HG03575 (cell line): ENCODE measurements around the gene ADGRG7.
"Not testable (repeated sequence)": the region's sequence is repeated elsewhere in the genome, so short reads cannot be mapped to it uniquely, and the experiment has no call there.

Source experiments
- ATAC-seq: cut with Tn5 transposase; IDR thresholded peaks from one replicate; pipeline ENCODE4 v1.9.1; 2021; ENCODE audit not compliant: unreplicated experiment, insufficient number of reproducible peaks, low FRiP score; ENCODE audit errors: extremely low read depth

Gene ADGRG7

DNA sequence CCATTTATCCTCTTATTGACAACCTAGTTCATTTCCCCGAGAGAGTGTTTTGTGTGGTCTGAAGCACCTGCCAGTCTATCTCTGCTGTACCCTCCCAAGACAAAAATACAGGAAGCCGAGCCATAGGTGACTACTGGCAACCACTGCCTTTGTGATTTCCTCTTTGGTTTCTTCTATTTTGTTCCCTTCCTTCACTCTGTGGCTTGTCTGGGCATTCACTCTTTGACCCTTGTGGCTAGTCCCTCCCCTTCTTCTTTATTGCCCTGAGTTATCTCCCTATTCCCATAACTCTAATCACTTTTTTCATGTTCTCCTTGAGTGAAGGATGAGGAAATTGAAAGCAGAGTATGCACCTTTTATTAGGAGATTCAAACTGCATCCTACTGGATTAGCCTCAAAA is at the start of gene ADGRG7:
Gene ADGRG7, plus strand, starts transcription at position 297 of the 400 bp plus-strand sequence. CDS start 256 bp downstream, outside the sequence.
- ATAC-seq: no peak

- no peak for ATAC-seq
Observed at GRCh38 chr3:100560426-100560825, 49.0 kb upstream of the ADGRG7 start.

GRCh38 chr3:100561459-100562158 is 47.8 kb upstream of the ADGRG7 start:
- ATAC-seq: no peak

DNA sequence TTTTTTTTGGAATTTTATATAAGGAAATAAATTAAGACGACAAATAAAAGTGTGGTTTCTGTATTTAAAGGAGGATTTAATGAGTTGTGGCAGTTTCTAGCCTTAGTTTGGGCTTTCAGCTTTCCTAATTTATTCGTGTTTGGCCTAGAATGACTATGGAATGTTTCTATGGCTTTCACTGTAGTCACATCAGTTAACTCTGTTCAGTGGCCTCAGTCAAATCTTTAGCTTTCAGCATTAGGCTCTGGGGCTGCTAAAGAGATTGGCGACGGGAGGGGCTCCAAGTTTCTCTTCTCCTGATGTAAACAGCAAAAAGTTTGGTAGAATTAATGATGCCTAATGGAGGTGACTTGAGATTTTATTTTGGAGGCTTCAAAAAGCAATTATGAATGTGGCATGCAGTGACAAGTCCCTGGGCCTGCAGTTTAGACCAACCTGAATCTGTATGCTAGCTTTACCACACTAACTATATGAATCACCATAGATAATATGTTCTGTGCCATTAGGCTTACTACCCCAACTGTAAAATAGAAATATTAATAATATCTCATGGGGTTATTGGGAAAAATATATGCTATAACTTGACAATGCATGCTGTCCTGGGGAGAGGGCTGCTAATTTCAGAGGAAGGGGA is 47.1 kb upstream of the ADGRG7 start:
- ATAC-seq: no peak

GRCh38 chr3:100563228-100563627 is 46.2 kb upstream of the ADGRG7 start:
- ATAC-seq: no peak

DNA sequence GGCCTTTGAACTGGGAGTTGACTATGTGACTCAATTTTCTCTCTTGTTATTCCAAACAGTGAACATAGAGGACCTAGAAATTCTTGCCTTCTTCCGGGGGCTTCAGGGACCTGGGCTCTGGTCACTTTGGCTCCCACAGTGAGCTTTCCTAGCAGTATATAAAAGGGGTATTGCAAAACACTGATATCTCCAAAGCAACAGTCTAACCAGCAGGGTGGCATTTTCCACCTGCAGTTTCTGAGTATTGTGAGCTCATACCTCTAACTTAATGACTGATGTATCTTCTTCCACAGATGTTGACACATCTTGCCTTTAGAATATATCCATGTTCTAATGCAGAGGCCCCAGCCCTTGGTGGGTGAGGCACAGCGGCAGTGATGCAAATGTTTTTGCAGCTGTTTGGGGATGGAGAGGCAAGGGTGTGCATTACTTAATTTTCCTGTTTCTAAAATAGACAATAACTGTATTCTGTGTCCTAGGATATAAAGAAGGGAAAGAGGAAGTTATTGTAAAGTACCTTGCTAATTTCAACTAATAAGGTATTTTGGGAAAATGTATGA is 45.7 kb upstream of the ADGRG7 start:
- ATAC-seq: no peak

GRCh38 chr3:100570811-100571210 is 38.6 kb upstream of the ADGRG7 start:
- ATAC-seq: no peak

GRCh38 chr3:100574536-100574935 is 34.9 kb upstream of the ADGRG7 start:
- ATAC-seq: no peak

DNA sequence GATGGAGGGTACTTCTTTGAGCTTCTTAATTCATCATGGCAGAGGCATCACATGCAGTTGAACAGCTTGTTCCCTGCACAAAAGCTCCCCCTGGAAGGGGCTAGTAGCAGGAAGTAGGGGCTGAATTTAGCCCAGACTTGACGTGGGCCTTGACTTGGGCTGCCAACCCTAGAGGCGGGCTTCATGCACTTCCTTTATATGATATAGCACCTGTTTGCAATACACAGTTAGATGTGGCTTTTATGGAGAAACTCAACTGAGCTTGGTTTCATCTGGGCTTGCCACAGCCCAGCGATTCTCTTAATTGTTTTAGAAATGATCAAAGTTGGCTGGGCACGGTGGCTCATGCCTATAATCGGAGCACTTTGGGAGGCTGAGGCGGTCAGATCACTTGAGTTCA is 33.7 kb upstream of the ADGRG7 start:
- ATAC-seq: no peak

GRCh38 chr3:100577382-100578008 is 31.9 kb upstream of the ADGRG7 start:
- no peak for ATAC-seq

- ATAC-seq: no peak
Observed at GRCh38 chr3:100578646-100579045, 30.8 kb upstream of the ADGRG7 start.

- no peak for ATAC-seq
Observed at GRCh38 chr3:100580147-100580546, 29.3 kb upstream of the ADGRG7 start.

DNA sequence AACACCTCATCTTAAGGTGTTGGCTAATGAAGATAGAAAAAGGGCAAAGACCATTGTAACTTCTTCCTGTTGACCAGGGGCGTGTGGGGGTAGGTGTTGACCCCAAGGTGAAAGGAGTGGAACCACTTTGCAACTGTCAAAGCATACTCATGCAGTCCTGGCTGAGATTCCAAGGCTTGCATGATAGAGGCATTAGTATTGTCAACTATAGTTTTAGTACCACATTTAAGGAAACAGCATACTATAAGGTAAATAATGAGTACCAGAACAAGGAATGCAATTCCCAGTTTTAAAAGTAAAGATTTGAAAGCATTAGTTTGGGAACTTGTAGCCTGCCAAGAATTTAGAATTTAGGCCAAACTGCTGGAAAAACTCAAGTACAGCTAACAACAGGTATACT is 27.8 kb upstream of the ADGRG7 start:
- no peak for ATAC-seq

GRCh38 chr3:100582157-100582556 is 27.2 kb upstream of the ADGRG7 start:
- ATAC-seq: not testable (repeated sequence)

GRCh38 chr3:100584101-100584660 is 25.2 kb upstream of the ADGRG7 start:
- no peak for ATAC-seq

DNA sequence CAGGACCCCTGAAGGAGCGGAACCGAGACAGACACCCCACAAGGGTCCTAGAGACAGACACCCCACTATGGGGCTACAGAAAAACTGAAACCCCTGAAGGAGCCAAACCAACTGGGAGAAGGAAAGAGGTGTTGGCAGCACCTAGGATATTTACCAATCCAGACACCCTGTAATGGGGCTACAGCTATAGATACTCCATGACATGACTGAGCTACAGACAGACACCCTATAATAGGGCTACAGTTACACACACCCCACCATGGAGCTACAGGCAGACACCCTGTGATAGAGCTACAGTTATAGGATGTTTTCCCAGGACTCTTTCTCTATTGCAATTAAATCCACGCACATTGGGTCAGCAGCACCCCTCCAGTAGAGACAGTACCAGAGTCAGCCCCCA is 22.6 kb upstream of the ADGRG7 start:
- no peak for ATAC-seq

GRCh38 chr3:100588251-100588650 is 21.1 kb upstream of the ADGRG7 start:
- ATAC-seq: no peak

DNA sequence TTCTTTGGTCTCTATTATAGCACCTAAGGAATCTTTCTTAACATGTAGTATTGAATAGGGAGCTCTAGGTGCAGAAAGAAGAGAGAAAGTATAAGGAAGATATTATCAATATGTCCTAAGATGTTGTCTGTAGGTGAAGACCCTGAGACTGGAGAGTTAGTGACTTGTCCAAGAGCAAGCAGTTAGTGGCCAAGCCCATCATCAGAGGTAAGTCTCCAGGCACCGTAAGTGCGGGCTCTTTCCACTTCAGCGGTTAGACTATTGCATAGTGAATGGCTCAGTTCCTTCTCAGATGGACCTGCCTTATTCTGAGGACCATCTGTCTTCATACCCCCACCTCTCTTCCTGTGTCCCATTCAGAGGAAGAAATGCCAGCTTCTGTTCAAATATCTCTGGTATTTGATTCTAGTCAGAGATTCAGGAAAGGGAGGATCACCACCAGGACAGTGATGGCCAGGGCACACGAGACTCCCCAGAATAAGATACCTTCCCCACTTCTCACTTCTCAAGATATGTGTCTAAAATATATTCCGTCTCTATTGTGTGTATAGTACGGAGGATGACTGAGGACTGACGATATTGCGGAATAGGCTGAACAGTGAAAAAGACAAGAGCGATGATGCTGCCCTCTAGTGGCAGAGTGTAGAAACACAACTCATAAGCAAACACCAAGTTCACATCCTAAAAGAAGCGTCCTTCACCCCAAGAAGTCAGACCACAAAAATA is 19.1 kb upstream of the ADGRG7 start:
- peak; percentile 82 for ATAC-seq

DNA sequence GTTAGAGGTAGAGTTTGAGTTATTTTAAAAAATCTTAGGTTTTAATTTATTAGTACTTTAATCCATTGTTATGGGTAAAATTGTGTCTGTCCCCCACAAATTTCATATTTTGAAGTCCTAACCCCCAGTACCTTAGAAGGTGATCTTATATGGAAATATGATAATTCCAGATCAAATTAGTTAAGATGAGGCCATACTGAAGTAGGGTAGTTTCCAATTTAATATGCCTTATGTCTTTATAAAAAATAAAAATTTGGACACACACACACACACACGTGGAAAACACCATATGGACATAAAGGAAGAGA is 18.6 kb upstream of the ADGRG7 start:
- no peak for ATAC-seq
